Measurements from ENCODE around the gene PKD1L1. TPM values are rescaled to one million over a fixed set of nuclear protein-coding genes. Genes with fewer than 3 reads are reported as not detected.

Gene PKD1L1
- total RNA-seq, 1 experiment from 2014 or later = 0.17 TPM

- no peaks in the 10 kb centered on the region for H3K9me3 ChIP-seq (ENCODE audit: control insufficient read depth in 1 of 2, insufficient read depth in 1 of 2, low read depth in 1 of 2, low read length in 2 of 2)
- H3K4me2 ChIP-seq (ENCODE audit: low read length) = no peak overlapping the region
- no peak overlapping the region for H3K27ac ChIP-seq (ENCODE audit: low read depth, low read length)
- intact Hi-C loops (cut with micrococcal nuclease) = no loop called here
- POLR2A ChIA-PET = no interaction called here
- H3K36me3 ChIP-seq (ENCODE audit: control insufficient read depth in 1 of 2, insufficient read depth in 2 of 2, low read length in 2 of 2) = no peaks in the 10 kb centered on the region
- H2AFZ ChIP-seq (ENCODE audit: low read depth, low read length, poor library complexity, severe bottlenecking) = no peak overlapping the region
- H3K9me2 ChIP-seq (ENCODE audit: insufficient read depth) = no peaks in the 10 kb centered on the region
- DNase-seq (ENCODE audit: low read depth, low spot score) (no peak), ATAC-seq (no peak)
- RAD21 ChIA-PET (ENCODE audit: low non-redundant PET in 1 of 2, low total read pairs in 2 of 2, uncharacterized antibody in 2 of 2, unreplicated experiment in 2 of 2) = no interaction called here
- no peak overlapping the region for H3K9ac ChIP-seq (ENCODE audit: low read length)
- no peaks in the 10 kb centered on the region for H4K20me1 ChIP-seq (ENCODE audit: insufficient read depth)
- H3K4me1 ChIP-seq (ENCODE audit: control insufficient read depth in 1 of 2, insufficient read depth in 2 of 2, low read length in 2 of 2) = no peaks in the 10 kb centered on the region
- CTCF ChIA-PET = no interaction called here
- BruUV-seq (replicated peaks) = no TSS peak
- H3K27me3 ChIP-seq (ENCODE audit: insufficient read depth, low read length) = no peaks in the 10 kb centered on the region
- no peaks in the 10 kb centered on the region for H3K79me2 ChIP-seq (ENCODE audit: insufficient read depth, low read length)
- no peak overlapping the region for H3K4me3 ChIP-seq (replicated peaks in 1 of 2; ENCODE audit: low read depth in 1 of 2, low read length in 2 of 2)
- TF ChIP-seq EGR1 (IDR thresholded peaks at IDR 0.05; ENCODE audit: low read depth) = no peak
- TF ChIP-seq ATF3 (IDR thresholded peaks at IDR 0.05) = no peak
- TF ChIP-seq EZH2 (IDR thresholded peaks at IDR 0.05) = no peak
- TF ChIP-seq ELF1 (IDR thresholded peaks at IDR 0.05; ENCODE audit: borderline replicate concordance, low read depth) = no peak
- TF ChIP-seq RAD21 (IDR thresholded peaks at IDR 0.05; ENCODE audit: low read depth) = no peak
- TF ChIP-seq TCF7L2 (IDR thresholded peaks at IDR 0.05; ENCODE audit: borderline replicate concordance, extremely low read depth, insufficient read depth, insufficient read length) = no peak
- no peak for TF ChIP-seq ZBTB33 (IDR thresholded peaks at IDR 0.05; ENCODE audit: extremely low read depth, insufficient replicate concordance, low read length)
- TF ChIP-seq ZNF274 (IDR thresholded peaks at IDR 0.05; ENCODE audit: low read depth, low read length) = no peak
- TF ChIP-seq ZFX (IDR thresholded peaks at IDR 0.05) = no peak
- TF ChIP-seq CEBPB (IDR thresholded peaks at IDR 0.05; ENCODE audit: low read depth) = no peak
- TF ChIP-seq CTCF (IDR thresholded peaks at IDR 0.05 in 2 of 3, conservative IDR thresholded peaks at IDR 0.05 in 1 of 3; ENCODE audit: borderline replicate concordance in 1 of 3, insufficient read depth in 1 of 3, low read depth in 2 of 3, low read length in 2 of 3) = no peak
- TF ChIP-seq SP1 (IDR thresholded peaks at IDR 0.05; ENCODE audit: low read depth) = no peak
- no peak for TF ChIP-seq SRF (IDR thresholded peaks at IDR 0.05; ENCODE audit: low read depth)
- TF ChIP-seq POLR2AphosphoS5 (IDR thresholded peaks at IDR 0.05; ENCODE audit: low read depth, low read length) = no peak
- TF ChIP-seq REST (IDR thresholded peaks at IDR 0.05; ENCODE audit: low read depth) = no peak
- no peak for TF ChIP-seq CBX3 (IDR thresholded peaks at IDR 0.05; ENCODE audit: low read depth)
- no peak for TF ChIP-seq JUND (IDR thresholded peaks at IDR 0.05)
- TF ChIP-seq MAX (IDR thresholded peaks at IDR 0.05) = no peak
These were observed 40.2 kb downstream of the PKD1L1 start for GRCh38 chr7:47907981-47908616.

Data from HCT116 (cell line).